Caco-2 (cell line): ENCODE measurements around the gene ZNF710. TPM values are rescaled to one million over a fixed set of nuclear protein-coding genes. Genes with fewer than 3 reads are reported as not detected.

Experiments
- BruUV-seq: library from RNA; stranded (reverse); fragments of 400-500 nt; replicated peaks from 2 replicates; lab custom pipeline; 2021; lab: Mats Ljungman, UMichigan
- CTCF ChIA-PET: fragments of 300-600 bp; sonication (Branson Sonifier 250); formaldehyde crosslinking; loops from one replicate; lab custom pipeline; 2022; ENCODE audit warnings: antibody characterized with exemption; lab: Charles Lee
- POLR2A ChIA-PET: fragments of 300-600 bp; sonication (Branson Sonifier 250); formaldehyde crosslinking; loops from one replicate; lab custom pipeline; 2022; ENCODE audit warnings: antibody characterized with exemption; lab: Charles Lee
- DNase-seq, 2 experiments: peaks; one replicate each; pipeline versions ENCODE4 v3.0.0 to v3.0.0-alpha.2; 2020 to 2022
- H3K27me3 ChIP-seq: replicated peaks from 2 replicates; pipeline ENCODE4 v1.6.0; 2011; ENCODE audit warnings: low read length; ENCODE audit not compliant: control insufficient read depth, insufficient read depth
- H3K36me3 ChIP-seq: 2 replicates; pipeline ENCODE4 v1.5.1; 2011; ENCODE audit warnings: low read length; ENCODE audit not compliant: control insufficient read depth, insufficient read depth
- H3K4me1 ChIP-seq: fragments of 250-450 bp; sonication (Bioruptor Pico); 2 replicates; pipeline ENCODE4 v1.5.1; 2020; ENCODE audit warnings: mild to moderate bottlenecking
- H3K4me3 ChIP-seq: 2 replicates; pipeline ENCODE4 v1.5.1; 2011; ENCODE audit warnings: low read depth, mild to moderate bottlenecking, control low read depth, low read length
- H3K9me3 ChIP-seq: fragments of 250-450 bp; sonication (Bioruptor Pico); 2 replicates; pipeline ENCODE4 v1.5.1; 2020; ENCODE audit warnings: mild to moderate bottlenecking, moderate library complexity
- H3K27ac Mint-ChIP-seq: one replicate; pipeline ENCODE4 v1.8.0; 2022; ENCODE audit warnings: mixed read lengths; ENCODE audit not compliant: unreplicated experiment
- H3K27me3 Mint-ChIP-seq: one replicate; pipeline ENCODE4 v1.8.0; 2022; ENCODE audit warnings: mixed read lengths; ENCODE audit not compliant: insufficient read depth, unreplicated experiment
- H3K36me3 Mint-ChIP-seq: one replicate; pipeline ENCODE4 v1.8.0; 2022; ENCODE audit warnings: mild to moderate bottlenecking, mixed read lengths; ENCODE audit not compliant: insufficient read depth, unreplicated experiment
- H3K4me1 Mint-ChIP-seq: one replicate; pipeline ENCODE4 v1.8.0; 2022; ENCODE audit warnings: low read depth, mixed read lengths; ENCODE audit not compliant: unreplicated experiment
- H3K4me3 Mint-ChIP-seq: one replicate; pipeline ENCODE4 v1.8.0; 2022; ENCODE audit warnings: mild to moderate bottlenecking, moderate library complexity, mixed read lengths; ENCODE audit not compliant: unreplicated experiment
- H3K9me3 Mint-ChIP-seq: one replicate; pipeline ENCODE4 v1.8.0; 2022; ENCODE audit warnings: mixed read lengths; ENCODE audit not compliant: unreplicated experiment
- CTCF ChIP-seq, 2 experiments: fragments of 200-600 bp in 1 of 2; IDR thresholded peaks; 1 replicate in 1 of 2; 2 replicates in 1 of 2; pipeline versions ENCODE4 v1.5.1 to v1.8.0; 2011 to 2022; ENCODE audit warnings: antibody characterized with exemption in 1 of 2, control low read depth in 1 of 2, inconsistent platforms in 1 of 2, low read depth in 1 of 2, low read length in 1 of 2, mild to moderate bottlenecking in 1 of 2, moderate library complexity in 1 of 2; ENCODE audit not compliant: insufficient read depth in 1 of 2, severe bottlenecking in 1 of 2, unreplicated experiment in 1 of 2
- intact Hi-C: fragments of 100-400 bp; cut with micrococcal nuclease; formaldehyde crosslinking; loops from one replicate; pipeline ENCODE4 v1.10.0; 2022; ENCODE audit not compliant: unreplicated experiment
- total RNA-seq: library from RNA; stranded (reverse); gene quantifications from 2 replicates; pipeline ENCODE4 v1.2.3, GENCODE V29; 2022

ZNF710 gene
- total RNA-seq, 1 experiment from 2014 or later, result 21.4 TPM

GRCh38 chr15:90047956-90048575 is 46.9 kb downstream of the ZNF710 start:
- Mint-ChIP-seq H3K4me3 (no peak overlapping the region), H3K27me3 (no peaks in the 10 kb centered on the region), H3K4me1 (no peaks in the 10 kb centered on the region), H3K36me3 (peaks cover 8% of the 10 kb centered on the region), H3K9me3 (no peaks in the 10 kb centered on the region), H3K27ac (no peak overlapping the region)
- no peak for DNase-seq
- intact Hi-C loops, result no loop called here
- BruUV-seq, result no TSS peak
- Histone ChIP-seq H3K4me3 (no peak overlapping the region), H3K36me3 (no peaks in the 10 kb centered on the region; the same call in 1 of the 2 replicates), H3K27me3 (no peaks in the 10 kb centered on the region), H3K9me3 (no peaks in the 10 kb centered on the region), H3K4me1 (no peaks in the 10 kb centered on the region)
- CTCF ChIA-PET, result no interaction called here
- no peak for TF ChIP-seq CTCF (IDR thresholded peaks at IDR 0.05; ENCODE audit: insufficient read depth in 1 of 2, low read depth in 1 of 2, low read length in 1 of 2, severe bottlenecking in 1 of 2, unreplicated experiment in 1 of 2)
- POLR2A ChIA-PET, result no interaction called here

GRCh38 chr15:90049030-90049429 is 47.9 kb downstream of the ZNF710 start:
- no TSS peak for BruUV-seq
- H3K4me3 ChIP-seq, result no peak overlapping the region
- Mint-ChIP-seq H3K4me1 (peaks cover 4% of the 10 kb centered on the region), H3K27me3 (no peaks in the 10 kb centered on the region), H3K4me3 (no peak overlapping the region), H3K9me3 (no peaks in the 10 kb centered on the region), H3K27ac (no peak overlapping the region), H3K36me3 (peaks cover under 1% of the 10 kb centered on the region)
- H3K27me3 ChIP-seq, result no peaks in the 10 kb centered on the region
- H3K36me3 ChIP-seq, result no peaks in the 10 kb centered on the region; the same call in 1 of the 2 replicates
- intact Hi-C loops, result no loop called here
- TF ChIP-seq CTCF (IDR thresholded peaks at IDR 0.05; ENCODE audit: insufficient read depth in 1 of 2, low read depth in 1 of 2, low read length in 1 of 2, severe bottlenecking in 1 of 2, unreplicated experiment in 1 of 2), result no peak
- ChIA-PET CTCF (interaction anchor here (1.1 to 1.5 kb wide), 2 partner anchors 131 to 150 kb away, joined by 3 to 5 read pairs; no protein-coding TSS in a partner anchor), POLR2A (no interaction called here)
- H3K9me3 ChIP-seq, result no peaks in the 10 kb centered on the region
- no peaks in the 10 kb centered on the region for H3K4me1 ChIP-seq
- no peak for DNase-seq

GRCh38 chr15:90049666-90050604 is 48.8 kb downstream of the ZNF710 start:
- ChIA-PET CTCF (interaction anchor here (1.1 to 1.5 kb wide), 2 partner anchors 132 to 151 kb away, joined by 3 to 5 read pairs; no protein-coding TSS in a partner anchor), POLR2A (interaction anchor here (0.6 kb wide), 1 partner anchor 42 kb away, joined by 3 read pairs; no protein-coding TSS in a partner anchor)
- H3K27ac Mint-ChIP-seq, result no peak overlapping the region
- no peaks in the 10 kb centered on the region for H3K27me3 Mint-ChIP-seq
- no peaks in the 10 kb centered on the region for H3K36me3 Mint-ChIP-seq
- Histone ChIP-seq H3K9me3 (no peaks in the 10 kb centered on the region), H3K27me3 (no peaks in the 10 kb centered on the region), H3K4me3 (no peak overlapping the region), H3K4me1 (no peaks in the 10 kb centered on the region), H3K36me3 (no peaks in the 10 kb centered on the region; the same call in 1 of the 2 replicates)
- TF ChIP-seq CTCF (IDR thresholded peaks at IDR 0.05; ENCODE audit: insufficient read depth in 1 of 2, low read depth in 1 of 2, low read length in 1 of 2, severe bottlenecking in 1 of 2, unreplicated experiment in 1 of 2), result no peak
- intact Hi-C loops, result no loop called here
- no TSS peak for BruUV-seq
- no peaks in the 10 kb centered on the region for H3K9me3 Mint-ChIP-seq
- DNase-seq, result no peak
- peaks cover 7% of the 10 kb centered on the region for H3K4me1 Mint-ChIP-seq
- no peak overlapping the region for H3K4me3 Mint-ChIP-seq
